DMS53 treated with DMSO at 0.1 percent for 48 hours (cell line): ENCODE results near the gene SIGLEC14.

ENCODE experiments used
- DNase-seq: peaks from one replicate; lab custom pipeline; 2025; ENCODE audit not compliant: unreplicated experiment; lab: John Stamatoyannopoulos, UW

The SIGLEC14 gene

GRCh38 chr19:51626675-51627074 is 19.9 kb downstream of the SIGLEC14 start:
- no peak for DNase-seq

GRCh38 chr19:51621178-51621577 is 25.4 kb downstream of the SIGLEC14 start:
- no peak for DNase-seq

- no peak for DNase-seq
Observed at GRCh38 chr19:51615991-51616390, 30.6 kb downstream of the SIGLEC14 start.

- no peak for DNase-seq
Observed at GRCh38 chr19:51614789-51615188, 31.8 kb downstream of the SIGLEC14 start.

- DNase-seq = no peak
Observed at GRCh38 chr19:51610576-51610975, 36.0 kb downstream of the SIGLEC14 start.

GRCh38 chr19:51607920-51608562 is 38.6 kb downstream of the SIGLEC14 start:
- DNase-seq = no peak

GRCh38 chr19:51607077-51607476 is 39.5 kb downstream of the SIGLEC14 start:
- no peak for DNase-seq

- DNase-seq = no peak
Observed at GRCh38 chr19:51602189-51602854, 44.3 kb downstream of the SIGLEC14 start.

GRCh38 chr19:51600940-51601580 is 45.6 kb downstream of the SIGLEC14 start:
- no peak for DNase-seq

- DNase-seq = no peak
Observed at GRCh38 chr19:51599084-51599483, 47.5 kb downstream of the SIGLEC14 start.

- no peak for DNase-seq
Observed at GRCh38 chr19:51598159-51598915, 48.3 kb downstream of the SIGLEC14 start.

GRCh38 chr19:51595190-51596175 is 51.1 kb downstream of the SIGLEC14 start:
- DNase-seq = no peak

- no peak for DNase-seq
Observed at GRCh38 chr19:51594774-51595109, 51.9 kb downstream of the SIGLEC14 start.

- no peak for DNase-seq
Observed at GRCh38 chr19:51593969-51594773, 52.5 kb downstream of the SIGLEC14 start.

GRCh38 chr19:51593138-51593890 is 53.3 kb downstream of the SIGLEC14 start:
- no peak for DNase-seq
